GM10266 (cell line): ENCODE data around the gene ZCCHC14.

Experiments used
- DNase-seq: peaks from one replicate; pipeline ENCODE4 v3.0.0; 2012; ENCODE audit errors: extremely low spot score
- TF ChIP-seq, protein P1 (sequence below): IDR thresholded peaks from 2 replicates; pipeline ENCODE4 v1.5.1; 2012; ENCODE audit warnings: mild to moderate bottlenecking, low read depth; ENCODE audit not compliant: control insufficient read depth, insufficient read depth; ENCODE audit errors: missing control alignments

The ZCCHC14 gene

DNA sequence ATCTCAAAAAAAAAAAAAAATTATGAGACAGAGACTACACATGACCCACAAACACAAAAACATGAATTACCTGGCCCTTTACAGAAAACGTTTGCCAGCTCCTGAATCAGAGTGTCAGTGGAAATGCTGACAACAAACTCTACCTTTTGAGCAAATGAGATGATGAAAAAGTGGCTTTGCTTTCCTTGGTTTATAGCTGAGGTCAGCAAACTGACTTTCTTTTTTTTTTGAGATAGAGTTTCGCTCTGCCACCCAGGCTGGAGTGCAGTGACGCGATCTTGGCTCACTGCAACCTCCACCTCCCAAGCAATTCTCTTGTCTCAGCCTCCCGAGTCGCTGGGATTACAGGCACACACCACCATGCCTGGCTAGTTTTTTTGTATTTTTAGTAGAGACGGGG lies 46.3 kb downstream of the ZCCHC14 start:
- no peak for DNase-seq
- TF ChIP-seq, protein P1, sequence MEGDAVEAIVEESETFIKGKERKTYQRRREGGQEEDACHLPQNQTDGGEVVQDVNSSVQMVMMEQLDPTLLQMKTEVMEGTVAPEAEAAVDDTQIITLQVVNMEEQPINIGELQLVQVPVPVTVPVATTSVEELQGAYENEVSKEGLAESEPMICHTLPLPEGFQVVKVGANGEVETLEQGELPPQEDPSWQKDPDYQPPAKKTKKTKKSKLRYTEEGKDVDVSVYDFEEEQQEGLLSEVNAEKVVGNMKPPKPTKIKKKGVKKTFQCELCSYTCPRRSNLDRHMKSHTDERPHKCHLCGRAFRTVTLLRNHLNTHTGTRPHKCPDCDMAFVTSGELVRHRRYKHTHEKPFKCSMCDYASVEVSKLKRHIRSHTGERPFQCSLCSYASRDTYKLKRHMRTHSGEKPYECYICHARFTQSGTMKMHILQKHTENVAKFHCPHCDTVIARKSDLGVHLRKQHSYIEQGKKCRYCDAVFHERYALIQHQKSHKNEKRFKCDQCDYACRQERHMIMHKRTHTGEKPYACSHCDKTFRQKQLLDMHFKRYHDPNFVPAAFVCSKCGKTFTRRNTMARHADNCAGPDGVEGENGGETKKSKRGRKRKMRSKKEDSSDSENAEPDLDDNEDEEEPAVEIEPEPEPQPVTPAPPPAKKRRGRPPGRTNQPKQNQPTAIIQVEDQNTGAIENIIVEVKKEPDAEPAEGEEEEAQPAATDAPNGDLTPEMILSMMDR, result no peak

DNA sequence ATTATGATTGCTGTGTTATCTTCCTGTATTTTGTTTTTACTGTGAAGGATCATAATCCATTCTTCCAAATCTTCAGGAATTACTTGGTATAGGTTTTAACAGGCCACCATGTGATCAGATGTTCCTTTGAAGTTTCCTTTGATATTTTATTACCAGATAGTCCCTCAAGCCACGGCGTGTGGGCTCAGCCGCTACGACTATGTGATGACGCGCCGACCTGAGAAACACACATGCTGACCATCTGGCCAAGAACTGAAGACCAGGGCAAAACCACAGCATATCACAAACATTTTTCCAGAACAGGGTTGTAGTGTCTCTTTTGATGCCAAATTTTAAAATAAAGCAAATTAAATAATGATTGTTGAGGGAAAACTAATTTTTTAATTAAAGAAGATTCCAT lies 47.3 kb downstream of the ZCCHC14 start:
- TF ChIP-seq, protein P1, result no peak
- no peak for DNase-seq

DNA sequence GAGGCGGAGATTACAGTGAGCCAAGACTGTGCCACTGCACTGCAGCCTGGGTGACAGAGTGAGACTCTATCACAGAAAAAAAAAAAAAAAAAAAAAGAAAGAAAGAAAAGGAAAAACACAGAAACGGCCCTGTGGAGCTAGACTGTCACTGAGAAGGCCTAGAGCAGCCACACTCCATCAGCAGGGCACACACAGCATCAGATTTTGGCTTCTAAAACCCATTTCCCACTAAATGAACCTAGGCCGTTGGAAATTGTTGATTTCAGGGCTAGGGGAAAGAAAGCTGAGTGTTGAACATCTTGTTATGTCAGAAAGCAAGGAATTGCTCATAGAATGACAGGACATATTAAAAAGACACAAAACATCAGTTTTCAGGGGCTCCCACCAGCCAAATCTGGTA lies 48.9 kb downstream of the ZCCHC14 start:
- DNase-seq, result no peak
- TF ChIP-seq, protein P1, result no peak

DNA sequence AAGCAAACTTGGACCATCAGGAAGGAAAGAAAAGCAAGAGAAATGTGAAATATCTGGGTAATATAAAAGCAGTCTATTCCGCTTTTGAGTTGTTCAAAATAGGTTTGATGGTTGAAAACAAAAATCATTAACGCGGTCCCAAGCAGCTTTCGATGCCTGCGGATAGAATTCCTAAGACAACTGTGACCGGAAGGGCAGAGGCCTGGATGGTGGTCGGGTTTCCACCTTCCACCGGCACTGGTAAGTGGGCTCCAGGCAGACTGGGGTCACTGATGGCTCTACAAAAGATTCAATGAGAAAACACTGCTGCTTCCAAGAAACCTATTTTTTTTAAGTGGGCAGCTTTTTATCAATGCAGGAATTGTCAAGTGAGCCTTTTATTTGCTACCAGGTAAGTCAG lies 49.8 kb downstream of the ZCCHC14 start:
- TF ChIP-seq, protein P1, result no peak
- DNase-seq, result no peak

DNA sequence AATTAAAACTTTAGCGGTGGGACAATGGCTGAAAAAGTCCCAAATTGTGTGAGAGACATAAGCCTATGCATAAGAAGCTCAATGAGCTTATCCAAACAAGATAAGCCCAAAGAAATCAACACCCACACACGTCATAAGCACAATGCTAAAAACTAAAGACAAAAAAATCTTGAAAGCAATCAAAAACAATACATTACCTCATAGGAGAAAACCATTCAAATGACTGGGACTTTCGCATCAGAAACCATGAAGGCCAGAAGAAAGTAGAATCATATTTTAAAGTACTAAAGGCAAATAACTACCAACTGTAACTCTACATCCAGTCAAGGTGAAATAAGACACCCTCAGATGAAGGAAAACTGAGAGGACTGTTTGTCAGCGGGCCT lies 50.2 kb downstream of the ZCCHC14 start:
- TF ChIP-seq, protein P1, result no peak

DNA sequence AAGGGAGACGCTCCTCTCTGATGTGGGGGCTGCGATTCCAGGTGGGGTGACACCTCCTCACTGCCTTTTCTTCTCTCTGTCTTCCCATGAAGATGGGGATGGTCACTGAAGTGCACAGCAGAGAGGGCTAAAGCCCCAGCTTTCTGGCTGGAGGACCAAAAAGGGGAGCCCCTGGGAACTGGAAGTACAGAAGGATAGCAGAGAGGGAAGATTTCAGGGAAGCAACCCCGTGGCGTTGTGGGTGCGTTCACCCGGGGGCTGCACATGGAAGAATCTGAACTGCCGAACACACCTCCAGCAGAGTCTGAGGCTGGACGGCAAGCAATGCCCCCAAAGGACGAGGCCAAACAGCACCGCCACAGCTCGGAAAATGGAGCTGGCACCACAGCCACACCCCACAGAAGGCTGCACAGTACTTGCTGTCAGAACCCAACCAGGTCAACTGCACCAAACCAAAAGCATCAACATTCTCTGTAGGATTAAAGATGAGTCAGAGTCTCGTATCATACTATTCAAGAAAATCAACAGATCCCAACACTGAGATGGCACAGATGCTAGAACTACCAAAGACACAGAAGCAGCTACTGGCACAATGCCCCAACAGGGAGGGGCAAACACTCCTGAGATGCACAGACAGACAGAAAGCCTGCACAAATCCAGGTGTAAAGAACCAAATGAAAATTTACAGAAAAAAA lies 50.8 kb downstream of the ZCCHC14 start:
- no peak for DNase-seq
- TF ChIP-seq, protein P1, result no peak

More for the DNA sequence above, 50.2 kb downstream of the ZCCHC14 start:
- no peak for DNase-seq

DNA sequence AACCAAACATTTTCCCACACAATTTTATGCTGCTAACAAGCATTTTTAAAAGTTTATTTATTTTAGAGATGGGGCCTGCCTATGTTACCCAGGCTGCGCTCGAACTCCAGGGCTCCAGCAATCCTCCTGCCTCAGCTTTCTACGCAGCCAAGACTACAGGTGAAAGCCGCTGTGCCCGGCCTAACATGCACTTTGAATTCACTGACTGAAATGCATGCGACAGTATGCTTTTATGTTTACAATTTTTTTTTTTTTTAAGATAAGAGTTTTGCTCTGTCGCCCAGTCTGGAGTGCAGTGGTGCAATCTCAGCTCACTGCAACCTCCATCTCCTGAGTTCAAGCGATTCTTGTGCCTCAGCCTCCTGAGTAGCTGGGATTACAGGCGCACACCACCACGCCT lies 52.9 kb downstream of the ZCCHC14 start:
- TF ChIP-seq, protein P1, result no peak
- no peak for DNase-seq
